ENCODE measurements around the gene PTPN11. TPM values are rescaled to one million over a fixed set of nuclear protein-coding genes. Genes with fewer than 3 reads are reported as not detected.

PTPN11 gene
- polyA plus RNA-seq, 1 donor from 2014 or later = 92.5 TPM

GRCh38 chr12:112523856-112524255 is 105.1 kb downstream of the PTPN11 start:
- no peaks in the 10 kb centered on the region for H3K79me2 ChIP-seq (replicated peaks; ENCODE audit: insufficient read depth, low read length)
- TF ChIP-seq RAD21 (conservative IDR thresholded peaks at IDR 0.05) (no peak), POLR2AphosphoS5 (IDR thresholded peaks at IDR 0.05) (no peak), CTCF (IDR thresholded peaks at IDR 0.05; ENCODE audit: poor library complexity, severe bottlenecking) (no peak), REST (IDR thresholded peaks at IDR 0.05; ENCODE audit: borderline replicate concordance) (no peak), EZH2 (IDR thresholded peaks at IDR 0.05; ENCODE audit: borderline replicate concordance, insufficient read depth, low read length, poor library complexity, severe bottlenecking) (no peak), SMC3 (conservative IDR thresholded peaks at IDR 0.05; ENCODE audit: poor library complexity) (no peak), TAF1 (IDR thresholded peaks at IDR 0.05; ENCODE audit: low read depth) (no peak)
- no peaks in the 10 kb centered on the region for H3F3A ChIP-seq (ENCODE audit: insufficient read depth, low read length, poor library complexity, severe bottlenecking)
- H4K20me1 ChIP-seq (ENCODE audit: insufficient read depth) = no peaks in the 10 kb centered on the region
- H3K9me2 ChIP-seq (ENCODE audit: insufficient read depth, low read length) = no peaks in the 10 kb centered on the region
- no peak overlapping the region for H3K27ac ChIP-seq (ENCODE audit: low read length)
- no peak overlapping the region for H3K4me2 ChIP-seq (ENCODE audit: low read length)
- H2AFZ ChIP-seq (ENCODE audit: low read depth, low read length) = no peak overlapping the region
- no peaks in the 10 kb centered on the region for H3K27me3 ChIP-seq (ENCODE audit: insufficient read depth, low read depth, low read length)
- H3K4me3 ChIP-seq (ENCODE audit: low read length) = no peak overlapping the region
- no peak overlapping the region for H3K9ac ChIP-seq (ENCODE audit: low read length)
- no peaks in the 10 kb centered on the region for H3K36me3 ChIP-seq (ENCODE audit: insufficient read depth, low read length)
- H3K9me3 ChIP-seq (ENCODE audit: low read length) = no peaks in the 10 kb centered on the region

GRCh38 chr12:112524269-112524668 is 105.5 kb downstream of the PTPN11 start:
- Histone ChIP-seq H3K9ac (ENCODE audit: low read length) (no peak overlapping the region), H3F3A (ENCODE audit: insufficient read depth, low read length, poor library complexity, severe bottlenecking) (no peaks in the 10 kb centered on the region), H3K79me2 (replicated peaks; ENCODE audit: insufficient read depth, low read length) (no peaks in the 10 kb centered on the region), H3K36me3 (ENCODE audit: insufficient read depth, low read length) (no peaks in the 10 kb centered on the region), H3K9me2 (ENCODE audit: insufficient read depth, low read length) (no peaks in the 10 kb centered on the region), H3K4me3 (ENCODE audit: low read length) (no peak overlapping the region), H3K4me2 (ENCODE audit: low read length) (no peak overlapping the region), H3K27ac (ENCODE audit: low read length) (no peak overlapping the region), H3K9me3 (ENCODE audit: low read length) (no peaks in the 10 kb centered on the region), H4K20me1 (ENCODE audit: insufficient read depth) (no peaks in the 10 kb centered on the region), H3K27me3 (ENCODE audit: insufficient read depth, low read depth, low read length) (no peaks in the 10 kb centered on the region), H2AFZ (ENCODE audit: low read depth, low read length) (no peak overlapping the region)
- TF ChIP-seq MXI1 (conservative IDR thresholded peaks at IDR 0.05; ENCODE audit: poor library complexity, severe bottlenecking) (no peak), REST (IDR thresholded peaks at IDR 0.05; ENCODE audit: borderline replicate concordance) (no peak), TAF1 (IDR thresholded peaks at IDR 0.05; ENCODE audit: low read depth) (no peak), RAD21 (conservative IDR thresholded peaks at IDR 0.05) (no peak), CTCF (IDR thresholded peaks at IDR 0.05; ENCODE audit: poor library complexity, severe bottlenecking) (no peak), EZH2 (IDR thresholded peaks at IDR 0.05; ENCODE audit: borderline replicate concordance, insufficient read depth, low read length, poor library complexity, severe bottlenecking) (no peak), SMC3 (conservative IDR thresholded peaks at IDR 0.05; ENCODE audit: poor library complexity) (no peak)
